ENCODE data around the gene FAM83B. TPM values are rescaled to one million over a fixed set of nuclear protein-coding genes. Genes with fewer than 3 reads are reported as not detected.

The FAM83B gene
- total and polyA plus RNA-seq, 8 donors, result 0.16 to 10.0 (median 3.8) TPM

DNA sequence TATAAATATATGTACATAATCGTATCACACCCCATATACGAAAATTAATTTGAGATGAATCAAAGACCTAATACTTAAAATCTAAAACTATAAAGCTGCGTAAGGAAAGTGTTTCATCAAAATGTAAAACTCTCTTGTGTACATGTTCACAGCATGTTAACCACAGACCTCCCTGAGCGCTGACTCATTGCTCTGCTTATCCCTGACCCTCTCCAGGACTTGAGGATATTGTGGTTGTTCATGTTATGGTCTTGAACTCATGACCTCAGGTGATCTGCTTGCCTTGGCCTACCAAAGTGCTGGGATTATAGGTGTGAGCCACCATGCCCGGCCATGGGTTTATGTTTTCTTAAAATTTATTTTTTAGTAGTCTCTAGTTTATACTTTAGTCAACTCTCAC, 14.2 kb downstream of the FAM83B start:
- Histone ChIP-seq H3K9me3 (no peaks in the 10 kb centered on the region), H3K27ac (no peak overlapping the region), H3K4me1 (no peaks in the 10 kb centered on the region), H3K4me3 (no peak overlapping the region), H3K27me3 (no peaks in the 10 kb centered on the region), H3K36me3 (no peaks in the 10 kb centered on the region)
- ATAC-seq (no peak), DNase-seq (no peak)
- TF ChIP-seq, protein P1, sequence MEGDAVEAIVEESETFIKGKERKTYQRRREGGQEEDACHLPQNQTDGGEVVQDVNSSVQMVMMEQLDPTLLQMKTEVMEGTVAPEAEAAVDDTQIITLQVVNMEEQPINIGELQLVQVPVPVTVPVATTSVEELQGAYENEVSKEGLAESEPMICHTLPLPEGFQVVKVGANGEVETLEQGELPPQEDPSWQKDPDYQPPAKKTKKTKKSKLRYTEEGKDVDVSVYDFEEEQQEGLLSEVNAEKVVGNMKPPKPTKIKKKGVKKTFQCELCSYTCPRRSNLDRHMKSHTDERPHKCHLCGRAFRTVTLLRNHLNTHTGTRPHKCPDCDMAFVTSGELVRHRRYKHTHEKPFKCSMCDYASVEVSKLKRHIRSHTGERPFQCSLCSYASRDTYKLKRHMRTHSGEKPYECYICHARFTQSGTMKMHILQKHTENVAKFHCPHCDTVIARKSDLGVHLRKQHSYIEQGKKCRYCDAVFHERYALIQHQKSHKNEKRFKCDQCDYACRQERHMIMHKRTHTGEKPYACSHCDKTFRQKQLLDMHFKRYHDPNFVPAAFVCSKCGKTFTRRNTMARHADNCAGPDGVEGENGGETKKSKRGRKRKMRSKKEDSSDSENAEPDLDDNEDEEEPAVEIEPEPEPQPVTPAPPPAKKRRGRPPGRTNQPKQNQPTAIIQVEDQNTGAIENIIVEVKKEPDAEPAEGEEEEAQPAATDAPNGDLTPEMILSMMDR (IDR thresholded peaks at IDR 0.05), result no peak
- intact Hi-C loops (cut with DNase I), result no loop called here

GRCh38 chr6:54861905-54862616, 15.5 kb downstream of the FAM83B start:
- peak in 1 of 4 donors; percentile 51 for DNase-seq
- Histone ChIP-seq H3K9me3 (no peaks in the 10 kb centered on the region), H3K4me1 (no peaks in the 10 kb centered on the region), H3K27ac (no peak overlapping the region), H3K27me3 (no peaks in the 10 kb centered on the region), H3K4me3 (no peak overlapping the region), H3K36me3 (no peaks in the 10 kb centered on the region)
- intact Hi-C loops (cut with DNase I), result no loop called here
- ATAC-seq, result no peak
- TF ChIP-seq, protein P1 (IDR thresholded peaks at IDR 0.05), result no peak

GRCh38 chr6:54864272-54864671, 17.7 kb downstream of the FAM83B start:
- no peaks in the 10 kb centered on the region for H3K4me1 ChIP-seq
- intact Hi-C loops (cut with DNase I), result no loop called here
- TF ChIP-seq, protein P1 (IDR thresholded peaks at IDR 0.05), result no peak
- H3K27me3 ChIP-seq, result no peaks in the 10 kb centered on the region
- ATAC-seq (no peak), DNase-seq (no peak)
- no peak overlapping the region for H3K27ac ChIP-seq
- H3K36me3 ChIP-seq, result no peaks in the 10 kb centered on the region
- H3K9me3 ChIP-seq, result no peaks in the 10 kb centered on the region
- no peak overlapping the region for H3K4me3 ChIP-seq

GRCh38 chr6:54865091-54865631, 18.6 kb downstream of the FAM83B start:
- Histone ChIP-seq H3K4me1 (no peaks in the 10 kb centered on the region), H3K9me3 (no peaks in the 10 kb centered on the region), H3K27me3 (no peaks in the 10 kb centered on the region), H3K36me3 (no peaks in the 10 kb centered on the region), H3K4me3 (no peak overlapping the region), H3K27ac (no peak overlapping the region)
- intact Hi-C loops (cut with DNase I), result no loop called here
- DNase-seq, result no peak
- TF ChIP-seq, protein P1 (IDR thresholded peaks at IDR 0.05), result no peak
- ATAC-seq, result no peak

DNA sequence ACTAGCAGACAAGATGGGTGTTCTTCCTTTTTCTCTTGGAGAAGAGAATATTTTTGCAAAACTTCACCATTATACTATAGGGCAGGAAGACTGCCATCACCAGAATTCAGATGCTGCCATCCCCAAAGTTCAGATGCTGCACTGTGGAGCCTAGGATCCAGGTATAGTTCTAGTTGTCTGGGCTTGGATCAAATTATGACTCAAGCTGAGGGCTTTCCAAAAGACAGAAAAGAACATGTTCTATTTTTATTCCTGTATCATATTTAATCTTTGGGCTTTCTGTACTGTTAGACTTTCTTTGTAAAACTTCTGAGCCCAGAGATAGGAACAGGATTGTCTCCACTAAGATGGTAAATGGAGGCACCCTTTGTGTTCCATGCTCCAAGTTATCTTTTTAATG, 22.0 kb downstream of the FAM83B start:
- ATAC-seq, result no peak

More for the DNA sequence above, 22.0 kb downstream of the FAM83B start:
- no peak overlapping the region for H3K27ac ChIP-seq
- no peaks in the 10 kb centered on the region for H3K27me3 ChIP-seq
- no peaks in the 10 kb centered on the region for H3K9me3 ChIP-seq
- H3K36me3 ChIP-seq, result no peaks in the 10 kb centered on the region
- H3K4me1 ChIP-seq, result no peaks in the 10 kb centered on the region
- TF ChIP-seq, protein P1 (IDR thresholded peaks at IDR 0.05), result no peak
- intact Hi-C loops (cut with DNase I), result no loop called here
- DNase-seq, result no peak
- H3K4me3 ChIP-seq, result no peak overlapping the region

Data from left lung (tissue), 10 donors.